C4-2B (cell line): ENCODE results near the gene CYB5R3.

ENCODE experiments used
- CTCF ChIP-seq: fragments of 450-650 bp; conservative IDR thresholded peaks from 2 replicates; pipeline ENCODE4 v1.5.1; 2017; ENCODE audit warnings: mild to moderate bottlenecking
- ZFX ChIP-seq: fragments of 450-650 bp; IDR thresholded peaks from 2 replicates; pipeline ENCODE4 v1.6.1; 2017

GRCh38 chr22:42683578-42684283 is 34.5 kb upstream of the CYB5R3 start:
- TF ChIP-seq CTCF (no peak), ZFX (no peak)
